ENCODE results near the gene LDB3.
A peak's percentile ranks its signal among the peaks of the same experiment; 100 is the strongest.

LDB3 gene

DNA sequence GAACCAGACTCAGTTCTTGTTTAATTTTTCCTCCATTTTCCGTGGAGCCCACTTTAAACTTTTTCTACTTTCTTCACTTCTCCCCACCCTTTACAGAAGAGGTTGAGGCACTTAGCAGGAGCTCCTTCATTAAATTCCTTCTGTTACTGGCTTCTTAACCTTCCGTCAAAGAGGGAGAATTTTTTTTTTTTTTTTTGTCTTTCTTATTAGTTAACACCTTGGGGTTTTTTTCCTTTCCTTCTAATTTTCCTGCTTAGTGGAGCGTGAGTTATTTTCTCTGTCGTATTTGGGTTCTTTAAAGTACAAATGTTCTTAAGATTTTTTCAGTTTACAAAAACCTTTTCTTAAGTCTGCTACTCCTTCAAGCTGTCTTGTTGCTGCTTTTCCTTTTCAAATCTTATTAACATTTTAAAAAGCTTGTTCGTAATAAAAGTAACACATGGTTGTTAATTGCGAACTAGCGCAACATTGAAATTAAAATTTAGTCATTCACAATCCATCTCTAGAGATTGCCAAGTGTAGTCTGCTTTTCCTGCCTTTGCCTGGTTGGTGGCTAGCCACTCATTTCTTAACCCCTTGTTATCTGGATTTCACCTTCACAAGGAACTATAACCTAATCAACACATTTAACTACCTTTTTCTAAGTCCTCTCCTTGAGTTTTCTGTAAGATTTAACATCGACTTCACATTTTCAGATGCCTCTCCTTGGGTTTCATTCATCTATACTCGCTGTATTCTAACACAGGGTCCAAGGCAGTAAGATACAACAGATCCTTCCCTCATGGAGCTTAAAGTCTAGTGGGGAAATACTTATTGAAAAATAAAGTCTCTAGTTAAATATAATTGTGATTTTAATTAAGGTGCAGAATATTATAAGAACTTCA lies 90.1 kb downstream of the LDB3 start:
- H3K4me3 ChIP-seq (ENCODE audit: low read depth, low read length) = peak overlapping the region; percentile 88
- TF ChIP-seq, protein P1, sequence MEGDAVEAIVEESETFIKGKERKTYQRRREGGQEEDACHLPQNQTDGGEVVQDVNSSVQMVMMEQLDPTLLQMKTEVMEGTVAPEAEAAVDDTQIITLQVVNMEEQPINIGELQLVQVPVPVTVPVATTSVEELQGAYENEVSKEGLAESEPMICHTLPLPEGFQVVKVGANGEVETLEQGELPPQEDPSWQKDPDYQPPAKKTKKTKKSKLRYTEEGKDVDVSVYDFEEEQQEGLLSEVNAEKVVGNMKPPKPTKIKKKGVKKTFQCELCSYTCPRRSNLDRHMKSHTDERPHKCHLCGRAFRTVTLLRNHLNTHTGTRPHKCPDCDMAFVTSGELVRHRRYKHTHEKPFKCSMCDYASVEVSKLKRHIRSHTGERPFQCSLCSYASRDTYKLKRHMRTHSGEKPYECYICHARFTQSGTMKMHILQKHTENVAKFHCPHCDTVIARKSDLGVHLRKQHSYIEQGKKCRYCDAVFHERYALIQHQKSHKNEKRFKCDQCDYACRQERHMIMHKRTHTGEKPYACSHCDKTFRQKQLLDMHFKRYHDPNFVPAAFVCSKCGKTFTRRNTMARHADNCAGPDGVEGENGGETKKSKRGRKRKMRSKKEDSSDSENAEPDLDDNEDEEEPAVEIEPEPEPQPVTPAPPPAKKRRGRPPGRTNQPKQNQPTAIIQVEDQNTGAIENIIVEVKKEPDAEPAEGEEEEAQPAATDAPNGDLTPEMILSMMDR (IDR thresholded peaks at IDR 0.05; ENCODE audit: insufficient read depth, low read depth, low read length, missing control alignments) = no peak
- DNase-seq (ENCODE audit: low read depth) = no peak

DNA sequence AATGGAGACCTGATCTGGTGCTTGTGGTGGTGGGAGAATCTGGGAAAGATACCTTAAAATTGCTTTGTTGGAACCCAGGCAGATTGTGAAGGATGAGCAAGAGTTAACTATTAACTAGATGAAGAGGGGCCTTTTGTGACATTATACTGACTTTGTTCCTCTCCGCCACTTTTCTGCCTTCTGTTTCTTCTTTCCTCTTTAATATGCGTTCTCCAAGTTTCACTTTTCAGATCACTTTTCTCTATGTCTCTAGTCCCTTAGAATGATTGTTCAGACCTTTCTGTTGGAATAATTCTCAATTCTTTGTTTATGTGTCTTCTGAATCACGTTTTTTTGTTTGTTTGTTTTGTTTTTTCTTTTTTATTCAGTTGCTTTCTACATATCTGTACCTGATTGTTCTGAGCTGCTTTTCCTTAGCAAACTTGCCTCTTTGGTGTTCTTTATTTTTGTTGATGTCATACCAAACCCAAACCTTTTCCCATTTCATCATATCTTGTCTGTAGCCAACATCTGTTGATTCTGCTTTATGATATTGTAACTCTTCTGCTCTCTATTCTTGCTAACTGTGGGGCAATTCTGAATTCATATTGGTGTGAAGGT lies 90.9 kb downstream of the LDB3 start:
- TF ChIP-seq, protein P1 (IDR thresholded peaks at IDR 0.05; ENCODE audit: insufficient read depth, low read depth, low read length, missing control alignments) = no peak
- DNase-seq (ENCODE audit: low read depth) = no peak
- no peak overlapping the region for H3K4me3 ChIP-seq (ENCODE audit: low read depth, low read length)

DNA sequence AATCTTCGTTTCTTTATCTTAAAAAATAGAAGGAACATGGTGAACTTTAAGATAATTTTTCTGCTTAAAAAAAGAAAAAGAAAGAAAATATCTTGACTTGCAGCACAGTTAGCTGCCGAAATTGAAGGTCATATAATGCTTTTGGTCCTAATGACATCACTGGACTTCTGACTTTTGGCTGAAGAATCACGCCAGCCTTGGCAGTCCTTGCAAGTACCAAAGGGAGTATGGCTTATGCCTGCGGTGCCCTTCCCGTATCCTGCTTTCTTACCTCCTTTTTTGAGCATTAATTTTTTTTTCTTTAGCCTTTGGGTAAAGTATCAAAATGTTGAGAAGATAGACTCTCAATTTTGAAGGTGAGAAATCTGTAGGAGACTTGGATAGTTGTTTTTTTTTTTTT lies 95.1 kb downstream of the LDB3 start:
- TF ChIP-seq, protein P1 (IDR thresholded peaks at IDR 0.05; ENCODE audit: insufficient read depth, low read depth, low read length, missing control alignments) = no peak
- H3K4me3 ChIP-seq (ENCODE audit: low read depth, low read length) = no peak overlapping the region
- no peak for DNase-seq (ENCODE audit: low read depth)

DNA sequence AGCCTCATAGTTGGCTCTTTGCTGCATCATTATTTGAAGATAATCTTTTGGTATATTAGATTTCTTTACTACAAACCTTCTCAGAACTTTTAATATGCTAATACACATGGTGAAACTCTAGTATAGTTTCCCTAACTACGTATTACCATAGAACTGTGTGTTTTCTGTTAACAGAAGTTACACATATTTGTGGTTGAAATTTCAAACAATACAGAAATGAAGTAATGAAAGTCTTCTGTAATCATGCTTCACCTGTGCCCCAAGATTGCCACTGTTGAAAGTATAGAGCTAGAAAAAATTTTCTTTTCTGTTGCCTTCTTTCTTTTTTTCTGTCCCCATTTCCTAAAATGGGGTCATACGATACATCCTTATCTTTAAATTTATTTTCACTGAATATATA lies 97.2 kb downstream of the LDB3 start:
- TF ChIP-seq, protein P1 (IDR thresholded peaks at IDR 0.05; ENCODE audit: insufficient read depth, low read depth, low read length, missing control alignments) = no peak
- no peak overlapping the region for H3K4me3 ChIP-seq (ENCODE audit: low read depth, low read length)
- DNase-seq (ENCODE audit: low read depth) = no peak

DNA sequence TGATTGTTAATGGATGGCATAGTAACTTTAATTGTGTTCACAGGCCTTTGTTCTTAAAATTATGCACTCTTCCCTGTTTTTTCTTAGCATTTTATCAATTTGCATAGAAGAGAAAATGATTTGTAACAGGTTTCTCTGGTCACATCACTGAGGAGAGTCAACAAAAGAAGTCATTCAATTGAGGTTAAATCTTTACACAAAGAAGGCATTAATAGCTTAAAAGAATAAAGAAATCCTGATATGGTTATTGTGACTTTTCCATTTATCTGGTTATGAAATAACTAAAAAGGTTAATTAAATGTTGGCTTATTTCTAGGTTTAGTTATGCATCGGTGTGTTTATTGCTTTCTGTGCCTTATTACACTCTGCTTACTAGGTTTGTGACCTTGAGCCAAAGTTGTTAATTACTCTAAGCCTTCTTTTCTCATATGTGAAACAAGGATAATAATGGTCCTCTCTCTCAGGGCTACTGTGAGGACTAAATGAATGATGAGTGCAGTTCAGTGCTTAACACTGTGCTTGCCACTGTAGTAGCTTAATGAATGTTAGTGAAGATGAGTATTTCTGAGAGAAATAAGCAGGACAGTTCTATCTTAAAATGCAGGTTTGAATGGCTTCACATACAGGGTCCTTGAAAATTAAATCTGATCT lies 100.2 kb downstream of the LDB3 start:
- no peak overlapping the region for H3K4me3 ChIP-seq (ENCODE audit: low read depth, low read length)
- no peak for DNase-seq (ENCODE audit: low read depth)
- TF ChIP-seq, protein P1 (IDR thresholded peaks at IDR 0.05; ENCODE audit: insufficient read depth, low read depth, low read length, missing control alignments) = no peak

DNA sequence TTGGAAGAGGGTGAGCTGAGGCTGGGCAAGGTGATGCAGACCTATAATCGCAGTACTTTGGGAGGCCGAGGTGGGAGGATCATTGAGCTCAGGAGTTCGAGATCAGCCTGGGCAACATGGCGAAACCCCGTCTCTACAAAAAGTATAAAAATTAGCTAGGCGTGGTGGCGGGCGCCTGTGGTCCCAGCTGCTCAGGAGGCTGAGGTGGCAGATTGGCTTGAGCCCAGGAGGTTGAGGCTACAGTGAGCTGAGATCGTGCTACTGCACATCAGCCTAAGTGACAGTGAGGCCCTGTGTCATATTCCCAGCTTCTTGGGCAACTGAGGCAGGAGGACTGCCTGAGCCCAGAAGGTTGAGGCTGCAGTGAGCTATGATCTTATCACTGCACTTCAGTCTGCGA lies 101.7 kb downstream of the LDB3 start:
- DNase-seq (ENCODE audit: low read depth) = no peak
- H3K4me3 ChIP-seq (ENCODE audit: low read depth, low read length) = no peak overlapping the region
- TF ChIP-seq, protein P1 (IDR thresholded peaks at IDR 0.05; ENCODE audit: insufficient read depth, low read depth, low read length, missing control alignments) = no peak

Data from GM12865 (cell line).